Measurements from ENCODE around the gene AFG3L2. TPM values are rescaled to one million over a fixed set of nuclear protein-coding genes. Genes with fewer than 3 reads are reported as not detected.

Gene AFG3L2
- total and polyA plus RNA-seq, 4 donors: 22.5 to 55.4 (median 27.6) TPM

DNA sequence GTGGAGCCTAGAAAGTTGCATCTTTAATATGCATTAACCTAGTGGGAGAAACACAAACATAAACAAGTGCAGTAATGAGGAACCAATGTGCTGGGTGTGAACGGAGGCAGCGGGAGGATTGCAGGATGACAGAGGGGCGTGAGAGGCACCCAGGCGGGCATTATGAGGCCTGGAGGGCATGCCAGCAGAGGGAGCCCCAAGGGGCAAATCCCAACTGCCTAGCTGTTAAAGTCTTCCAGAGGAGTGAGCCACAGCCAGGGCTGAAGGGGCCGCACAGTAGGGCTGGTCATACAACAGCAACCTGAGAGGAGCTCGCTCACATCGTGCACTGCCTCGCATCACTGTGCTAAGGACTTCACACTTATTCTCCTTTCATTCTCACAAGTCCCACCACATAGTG, 17.4 kb upstream of the AFG3L2 start:
- no peak overlapping the region for H3K9ac ChIP-seq (ENCODE audit: low read depth in 1 of 2, low read length in 2 of 2)
- DNase-seq (ENCODE audit: low spot score): no peak
- H3K4me1 ChIP-seq (ENCODE audit: control insufficient read depth in 4 of 4, insufficient read depth in 4 of 4, low read length in 3 of 4): peaks cover 0 to 2% (median 0%) of the 10 kb centered on the region in 4 donors
- no peak overlapping the region for H3K4me3 ChIP-seq (ENCODE audit: low read depth in 1 of 3, low read length in 3 of 3)
- H3K36me3 ChIP-seq (ENCODE audit: control insufficient read depth in 4 of 4, insufficient read depth in 3 of 4, low read depth in 1 of 4, low read length in 3 of 4): no peaks in the 10 kb centered on the region
- no peaks in the 10 kb centered on the region for H3K27me3 ChIP-seq (ENCODE audit: control insufficient read depth in 4 of 4, insufficient read depth in 4 of 4, low read length in 3 of 4)
- WGBS: 76% methylated on average over 8 of the region's 8 CpGs
- TF ChIP-seq SP1 (IDR thresholded peaks at IDR 0.05) (no peak), RAD21 (IDR thresholded peaks at IDR 0.05) (no peak)
- TF ChIP-seq, protein P1, sequence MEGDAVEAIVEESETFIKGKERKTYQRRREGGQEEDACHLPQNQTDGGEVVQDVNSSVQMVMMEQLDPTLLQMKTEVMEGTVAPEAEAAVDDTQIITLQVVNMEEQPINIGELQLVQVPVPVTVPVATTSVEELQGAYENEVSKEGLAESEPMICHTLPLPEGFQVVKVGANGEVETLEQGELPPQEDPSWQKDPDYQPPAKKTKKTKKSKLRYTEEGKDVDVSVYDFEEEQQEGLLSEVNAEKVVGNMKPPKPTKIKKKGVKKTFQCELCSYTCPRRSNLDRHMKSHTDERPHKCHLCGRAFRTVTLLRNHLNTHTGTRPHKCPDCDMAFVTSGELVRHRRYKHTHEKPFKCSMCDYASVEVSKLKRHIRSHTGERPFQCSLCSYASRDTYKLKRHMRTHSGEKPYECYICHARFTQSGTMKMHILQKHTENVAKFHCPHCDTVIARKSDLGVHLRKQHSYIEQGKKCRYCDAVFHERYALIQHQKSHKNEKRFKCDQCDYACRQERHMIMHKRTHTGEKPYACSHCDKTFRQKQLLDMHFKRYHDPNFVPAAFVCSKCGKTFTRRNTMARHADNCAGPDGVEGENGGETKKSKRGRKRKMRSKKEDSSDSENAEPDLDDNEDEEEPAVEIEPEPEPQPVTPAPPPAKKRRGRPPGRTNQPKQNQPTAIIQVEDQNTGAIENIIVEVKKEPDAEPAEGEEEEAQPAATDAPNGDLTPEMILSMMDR (IDR thresholded peaks at IDR 0.05; ENCODE audit: low read depth, low read length, missing input control): peak; percentile 17
- H3K27ac ChIP-seq (ENCODE audit: low read depth in 1 of 2, low read length in 2 of 2): no peak overlapping the region
- no peaks in the 10 kb centered on the region for H3K9me3 ChIP-seq (ENCODE audit: control insufficient read depth in 4 of 4, low read length in 3 of 4)

DNA sequence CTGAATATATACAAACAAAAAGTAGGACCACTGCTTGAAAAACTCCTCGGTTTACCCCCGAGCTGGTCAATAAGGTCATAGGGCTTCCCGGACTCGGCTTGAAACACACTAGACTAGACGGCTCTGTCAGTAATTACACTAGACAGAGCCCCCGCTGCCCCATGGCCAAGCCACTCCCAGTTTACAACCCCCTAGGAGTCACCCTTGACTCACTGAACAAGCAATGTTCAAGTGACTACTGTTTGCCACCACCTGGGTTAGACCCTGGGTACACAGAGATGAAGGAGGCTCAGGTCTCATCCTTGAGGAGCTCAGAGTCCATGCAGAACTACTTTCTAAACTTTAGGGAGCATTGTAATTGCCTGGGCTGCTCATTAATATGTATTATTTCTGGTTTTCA, 17.0 kb upstream of the AFG3L2 start:
- Histone ChIP-seq H3K4me3 (ENCODE audit: low read depth in 1 of 3, low read length in 3 of 3) (no peak overlapping the region), H3K4me1 (ENCODE audit: control insufficient read depth in 4 of 4, insufficient read depth in 4 of 4, low read length in 3 of 4) (peaks cover 0 to 2% (median 0%) of the 10 kb centered on the region in 4 donors), H3K9me3 (ENCODE audit: control insufficient read depth in 4 of 4, low read length in 3 of 4) (no peaks in the 10 kb centered on the region), H3K27me3 (ENCODE audit: control insufficient read depth in 4 of 4, insufficient read depth in 4 of 4, low read length in 3 of 4) (no peaks in the 10 kb centered on the region), H3K27ac (ENCODE audit: low read depth in 1 of 2, low read length in 2 of 2) (no peak overlapping the region), H3K36me3 (ENCODE audit: control insufficient read depth in 4 of 4, insufficient read depth in 3 of 4, low read depth in 1 of 4, low read length in 3 of 4) (no peaks in the 10 kb centered on the region), H3K9ac (ENCODE audit: low read depth in 1 of 2, low read length in 2 of 2) (no peak overlapping the region)
- TF ChIP-seq FOXA1 (IDR thresholded peaks at IDR 0.05): no peak
- TF ChIP-seq JUND (IDR thresholded peaks at IDR 0.05): no peak
- no peak for TF ChIP-seq FOXA2 (IDR thresholded peaks at IDR 0.05)
- TF ChIP-seq, protein P2, sequence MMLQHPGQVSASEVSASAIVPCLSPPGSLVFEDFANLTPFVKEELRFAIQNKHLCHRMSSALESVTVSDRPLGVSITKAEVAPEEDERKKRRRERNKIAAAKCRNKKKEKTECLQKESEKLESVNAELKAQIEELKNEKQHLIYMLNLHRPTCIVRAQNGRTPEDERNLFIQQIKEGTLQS (IDR thresholded peaks at IDR 0.05): no peak
- no peak for DNase-seq (ENCODE audit: low spot score)
- 44% methylated on average over 6 of the region's 6 CpGs for WGBS

DNA sequence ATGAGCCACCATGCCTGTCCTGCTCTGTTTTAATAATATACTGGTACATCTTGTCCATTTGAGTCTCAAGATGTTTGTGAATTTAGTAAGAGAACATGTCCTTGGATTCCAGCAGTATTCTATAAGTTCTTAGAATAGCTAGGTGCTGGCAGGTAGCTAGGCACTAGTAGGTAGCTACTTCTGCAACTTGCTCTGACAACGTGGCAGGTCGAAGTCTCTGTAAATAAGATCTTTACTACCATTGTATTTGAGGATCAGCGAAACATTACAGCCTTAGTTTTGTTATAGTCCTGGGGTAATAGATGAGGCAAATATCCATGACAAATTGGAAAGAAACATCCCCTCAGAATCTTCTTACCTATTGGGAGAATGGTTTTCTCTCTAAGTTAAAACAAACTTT, 16.5 kb upstream of the AFG3L2 start:
- no peaks in the 10 kb centered on the region for H3K27me3 ChIP-seq (ENCODE audit: control insufficient read depth in 4 of 4, insufficient read depth in 4 of 4, low read length in 3 of 4)
- 48% methylated on average over 3 of the region's 3 CpGs for WGBS
- TF ChIP-seq FOXA2 (IDR thresholded peaks at IDR 0.05) (peak; percentile 48), HNF4A (conservative IDR thresholded peaks at IDR 0.05) (peak; percentile 34 to 79), FOXA1 (IDR thresholded peaks at IDR 0.05) (no peak), NR2F2 (IDR thresholded peaks at IDR 0.05) (no peak), RXRA (IDR thresholded peaks at IDR 0.05) (no peak), SP1 (IDR thresholded peaks at IDR 0.05) (no peak), EGR1 (IDR thresholded peaks at IDR 0.05; ENCODE audit: low read depth in 2 of 2) (no peak), RAD21 (IDR thresholded peaks at IDR 0.05) (no peak), GABPA (IDR thresholded peaks at IDR 0.05 in 1 of 2, conservative IDR thresholded peaks at IDR 0.05 in 1 of 2) (no peak), JUND (IDR thresholded peaks at IDR 0.05) (no peak), HNF4G (IDR thresholded peaks at IDR 0.05) (no peak), YY1 (IDR thresholded peaks at IDR 0.05) (no peak), TAF1 (conservative IDR thresholded peaks at IDR 0.05) (no peak)
- TF ChIP-seq, protein P3, sequence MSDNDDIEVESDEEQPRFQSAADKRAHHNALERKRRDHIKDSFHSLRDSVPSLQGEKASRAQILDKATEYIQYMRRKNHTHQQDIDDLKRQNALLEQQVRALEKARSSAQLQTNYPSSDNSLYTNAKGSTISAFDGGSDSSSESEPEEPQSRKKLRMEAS (IDR thresholded peaks at IDR 0.05): no peak
- TF ChIP-seq, protein P1 (IDR thresholded peaks at IDR 0.05; ENCODE audit: low read depth, low read length, missing input control): no peak
- TF ChIP-seq, protein P4, sequence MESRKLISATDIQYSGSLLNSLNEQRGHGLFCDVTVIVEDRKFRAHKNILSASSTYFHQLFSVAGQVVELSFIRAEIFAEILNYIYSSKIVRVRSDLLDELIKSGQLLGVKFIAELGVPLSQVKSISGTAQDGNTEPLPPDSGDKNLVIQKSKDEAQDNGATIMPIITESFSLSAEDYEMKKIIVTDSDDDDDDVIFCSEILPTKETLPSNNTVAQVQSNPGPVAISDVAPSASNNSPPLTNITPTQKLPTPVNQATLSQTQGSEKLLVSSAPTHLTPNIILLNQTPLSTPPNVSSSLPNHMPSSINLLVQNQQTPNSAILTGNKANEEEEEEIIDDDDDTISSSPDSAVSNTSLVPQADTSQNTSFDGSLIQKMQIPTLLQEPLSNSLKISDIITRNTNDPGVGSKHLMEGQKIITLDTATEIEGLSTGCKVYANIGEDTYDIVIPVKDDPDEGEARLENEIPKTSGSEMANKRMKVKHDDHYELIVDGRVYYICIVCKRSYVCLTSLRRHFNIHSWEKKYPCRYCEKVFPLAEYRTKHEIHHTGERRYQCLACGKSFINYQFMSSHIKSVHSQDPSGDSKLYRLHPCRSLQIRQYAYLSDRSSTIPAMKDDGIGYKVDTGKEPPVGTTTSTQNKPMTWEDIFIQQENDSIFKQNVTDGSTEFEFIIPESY (IDR thresholded peaks at IDR 0.05): no peak
- TF ChIP-seq, protein P2 (IDR thresholded peaks at IDR 0.05): no peak
- TF ChIP-seq, protein P5, sequence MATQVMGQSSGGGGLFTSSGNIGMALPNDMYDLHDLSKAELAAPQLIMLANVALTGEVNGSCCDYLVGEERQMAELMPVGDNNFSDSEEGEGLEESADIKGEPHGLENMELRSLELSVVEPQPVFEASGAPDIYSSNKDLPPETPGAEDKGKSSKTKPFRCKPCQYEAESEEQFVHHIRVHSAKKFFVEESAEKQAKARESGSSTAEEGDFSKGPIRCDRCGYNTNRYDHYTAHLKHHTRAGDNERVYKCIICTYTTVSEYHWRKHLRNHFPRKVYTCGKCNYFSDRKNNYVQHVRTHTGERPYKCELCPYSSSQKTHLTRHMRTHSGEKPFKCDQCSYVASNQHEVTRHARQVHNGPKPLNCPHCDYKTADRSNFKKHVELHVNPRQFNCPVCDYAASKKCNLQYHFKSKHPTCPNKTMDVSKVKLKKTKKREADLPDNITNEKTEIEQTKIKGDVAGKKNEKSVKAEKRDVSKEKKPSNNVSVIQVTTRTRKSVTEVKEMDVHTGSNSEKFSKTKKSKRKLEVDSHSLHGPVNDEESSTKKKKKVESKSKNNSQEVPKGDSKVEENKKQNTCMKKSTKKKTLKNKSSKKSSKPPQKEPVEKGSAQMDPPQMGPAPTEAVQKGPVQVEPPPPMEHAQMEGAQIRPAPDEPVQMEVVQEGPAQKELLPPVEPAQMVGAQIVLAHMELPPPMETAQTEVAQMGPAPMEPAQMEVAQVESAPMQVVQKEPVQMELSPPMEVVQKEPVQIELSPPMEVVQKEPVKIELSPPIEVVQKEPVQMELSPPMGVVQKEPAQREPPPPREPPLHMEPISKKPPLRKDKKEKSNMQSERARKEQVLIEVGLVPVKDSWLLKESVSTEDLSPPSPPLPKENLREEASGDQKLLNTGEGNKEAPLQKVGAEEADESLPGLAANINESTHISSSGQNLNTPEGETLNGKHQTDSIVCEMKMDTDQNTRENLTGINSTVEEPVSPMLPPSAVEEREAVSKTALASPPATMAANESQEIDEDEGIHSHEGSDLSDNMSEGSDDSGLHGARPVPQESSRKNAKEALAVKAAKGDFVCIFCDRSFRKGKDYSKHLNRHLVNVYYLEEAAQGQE (IDR thresholded peaks at IDR 0.05): no peak

More for the DNA sequence above, 16.5 kb upstream of the AFG3L2 start:
- Histone ChIP-seq H3K9me3 (ENCODE audit: control insufficient read depth in 4 of 4, low read length in 3 of 4) (no peaks in the 10 kb centered on the region), H3K9ac (ENCODE audit: low read depth in 1 of 2, low read length in 2 of 2) (no peak overlapping the region), H3K4me1 (ENCODE audit: control insufficient read depth in 4 of 4, insufficient read depth in 4 of 4, low read length in 3 of 4) (peaks cover 0 to 2% (median 0%) of the 10 kb centered on the region in 4 donors), H3K36me3 (ENCODE audit: control insufficient read depth in 4 of 4, insufficient read depth in 3 of 4, low read depth in 1 of 4, low read length in 3 of 4) (no peaks in the 10 kb centered on the region), H3K27ac (ENCODE audit: low read depth in 1 of 2, low read length in 2 of 2) (no peak overlapping the region), H3K4me3 (ENCODE audit: low read depth in 1 of 3, low read length in 3 of 3) (no peak overlapping the region)
- DNase-seq (ENCODE audit: low spot score): no peak
